Neural progenitor cell (in vitro differentiated cells): ENCODE results near the gene TIPIN.

Source experiments
- EZH2 ChIP-seq: fragments of 200-600 bp; sonication (generic); IDR thresholded peaks from 2 replicates; pipeline ENCODE4 v1.6.1; 2017; ENCODE audit warnings: antibody characterized with exemption, mild to moderate bottlenecking, moderate library complexity
- EZH2phosphoT487 ChIP-seq: fragments of 200-600 bp; sonication (generic); IDR thresholded peaks from 2 replicates; pipeline ENCODE4 v1.6.1; 2017; ENCODE audit warnings: antibody characterized with exemption
- TF ChIP-seq, protein P1 (sequence below): fragments of 200-600 bp; sonication (generic); IDR thresholded peaks from 2 replicates; pipeline ENCODE4 v1.5.1; 2017; ENCODE audit warnings: antibody characterized with exemption, mild to moderate bottlenecking

DNA sequence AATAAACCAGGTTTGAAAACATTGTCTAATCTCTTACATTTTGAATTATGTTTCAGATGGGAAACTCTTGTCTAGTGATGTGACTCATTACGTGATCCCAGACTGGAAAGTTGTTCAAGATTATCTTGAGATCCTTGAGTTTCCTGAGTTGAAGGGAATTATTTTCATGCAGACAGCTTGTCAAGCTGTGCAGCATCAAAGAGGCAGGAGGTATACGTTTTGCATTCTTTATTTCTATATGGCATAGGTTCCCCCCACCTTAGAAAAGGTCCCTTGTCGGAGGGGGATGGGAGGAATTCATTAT is 61.6 kb downstream of the TIPIN start:
- TF ChIP-seq, protein P1, sequence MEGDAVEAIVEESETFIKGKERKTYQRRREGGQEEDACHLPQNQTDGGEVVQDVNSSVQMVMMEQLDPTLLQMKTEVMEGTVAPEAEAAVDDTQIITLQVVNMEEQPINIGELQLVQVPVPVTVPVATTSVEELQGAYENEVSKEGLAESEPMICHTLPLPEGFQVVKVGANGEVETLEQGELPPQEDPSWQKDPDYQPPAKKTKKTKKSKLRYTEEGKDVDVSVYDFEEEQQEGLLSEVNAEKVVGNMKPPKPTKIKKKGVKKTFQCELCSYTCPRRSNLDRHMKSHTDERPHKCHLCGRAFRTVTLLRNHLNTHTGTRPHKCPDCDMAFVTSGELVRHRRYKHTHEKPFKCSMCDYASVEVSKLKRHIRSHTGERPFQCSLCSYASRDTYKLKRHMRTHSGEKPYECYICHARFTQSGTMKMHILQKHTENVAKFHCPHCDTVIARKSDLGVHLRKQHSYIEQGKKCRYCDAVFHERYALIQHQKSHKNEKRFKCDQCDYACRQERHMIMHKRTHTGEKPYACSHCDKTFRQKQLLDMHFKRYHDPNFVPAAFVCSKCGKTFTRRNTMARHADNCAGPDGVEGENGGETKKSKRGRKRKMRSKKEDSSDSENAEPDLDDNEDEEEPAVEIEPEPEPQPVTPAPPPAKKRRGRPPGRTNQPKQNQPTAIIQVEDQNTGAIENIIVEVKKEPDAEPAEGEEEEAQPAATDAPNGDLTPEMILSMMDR: no peak
- TF ChIP-seq EZH2 (no peak), EZH2phosphoT487 (no peak)
